ENCODE measurements around the gene CACNA1C.

Gene CACNA1C

GRCh38 chr12:2052826-2053678 is at the start of gene CACNA1C:
TSS of gene CACNA1C (plus strand) at chr12:2052987. CDS start at chr12:2053563, 576 bp downstream.
- DNase-seq (ENCODE audit: low read depth in 2 of 2), result no peak

GRCh38 chr12:2003676-2004112 is 49.1 kb upstream of the CACNA1C start:
- peak in 1 of 2 donors; percentile 4 for DNase-seq (ENCODE audit: low read depth in 2 of 2)

GRCh38 chr12:2004113-2004929 is 48.5 kb upstream of the CACNA1C start, which contains the start of gene DCP1B:
TSS of gene DCP1B (minus strand) at chr12:2004457. CDS start at chr12:2004431, 26 bp downstream.
- DNase-seq (ENCODE audit: low read depth in 2 of 2), result peak; percentile 92 to 93

- no peak for DNase-seq (ENCODE audit: low read depth in 2 of 2)
These were observed 44.1 kb upstream of the CACNA1C start for GRCh38 chr12:2008677-2009076.

GRCh38 chr12:2009623-2010022 is 43.2 kb upstream of the CACNA1C start:
- DNase-seq (ENCODE audit: low read depth in 2 of 2), result no peak

GRCh38 chr12:2011643-2012607 is 40.9 kb upstream of the CACNA1C start:
- no peak for DNase-seq (ENCODE audit: low read depth in 2 of 2)

GRCh38 chr12:2013086-2013485 is 39.7 kb upstream of the CACNA1C start:
- DNase-seq (ENCODE audit: low read depth in 2 of 2), result no peak

GRCh38 chr12:2013527-2014223 is 39.1 kb upstream of the CACNA1C start:
- no peak for DNase-seq (ENCODE audit: low read depth in 2 of 2)

- no peak for DNase-seq (ENCODE audit: low read depth in 2 of 2)
These were observed 38.6 kb upstream of the CACNA1C start for GRCh38 chr12:2014231-2014630.

GRCh38 chr12:2016862-2017545 is 35.8 kb upstream of the CACNA1C start:
- no peak for DNase-seq (ENCODE audit: low read depth in 2 of 2)

- DNase-seq (ENCODE audit: low read depth in 2 of 2), result no peak
These were observed 35.0 kb upstream of the CACNA1C start for GRCh38 chr12:2017546-2018337.

- no peak for DNase-seq (ENCODE audit: low read depth in 2 of 2)
These were observed 34.4 kb upstream of the CACNA1C start for GRCh38 chr12:2018391-2018790.

- DNase-seq (ENCODE audit: low read depth in 2 of 2), result no peak
These were observed 33.7 kb upstream of the CACNA1C start for GRCh38 chr12:2019126-2019525.

GRCh38 chr12:2020511-2020910 is 32.3 kb upstream of the CACNA1C start:
- no peak for DNase-seq (ENCODE audit: low read depth in 2 of 2)

GRCh38 chr12:2023365-2023764 is 29.4 kb upstream of the CACNA1C start:
- no peak for DNase-seq (ENCODE audit: low read depth in 2 of 2)

GRCh38 chr12:2027351-2027750 is 25.4 kb upstream of the CACNA1C start:
- no peak for DNase-seq (ENCODE audit: low read depth in 2 of 2)

GRCh38 chr12:2029851-2030250 is 22.9 kb upstream of the CACNA1C start:
- DNase-seq (ENCODE audit: low read depth in 2 of 2), result no peak

- no peak for DNase-seq (ENCODE audit: low read depth in 2 of 2)
These were observed 20.3 kb upstream of the CACNA1C start for GRCh38 chr12:2032506-2032905.
